ENCODE measurements around the gene MUC7.
A peak's percentile ranks its signal among the peaks of the same experiment; 100 is the strongest.
"Not testable (repeated sequence)": the region's sequence is repeated elsewhere in the genome, so short reads cannot be mapped to it uniquely, and the experiment has no call there.

The MUC7 gene

GRCh38 chr4:70471897-70472296 lies at the start of gene MUC7:
Gene MUC7, plus strand, starts transcription at chr4:70472197. Its CDS starts 1,825 bp downstream, at chr4:70474022.
- DNase-seq (ENCODE audit: low read depth) = no peak

GRCh38 chr4:70425306-70425705 lies 46.7 kb upstream of the MUC7 start:
- DNase-seq (ENCODE audit: low read depth) = no peak

GRCh38 chr4:70426789-70427188 lies 45.2 kb upstream of the MUC7 start:
- DNase-seq (ENCODE audit: low read depth) = no peak

GRCh38 chr4:70437197-70437596 lies 34.8 kb upstream of the MUC7 start:
- no peak for DNase-seq (ENCODE audit: low read depth)

GRCh38 chr4:70442474-70442873 lies 29.5 kb upstream of the MUC7 start:
- DNase-seq (ENCODE audit: low read depth) = no peak

- no peak for DNase-seq (ENCODE audit: low read depth)
Observed at GRCh38 chr4:70443329-70443728, 28.7 kb upstream of the MUC7 start.

GRCh38 chr4:70449220-70449619 lies 22.8 kb upstream of the MUC7 start:
- no peak for DNase-seq (ENCODE audit: low read depth)

GRCh38 chr4:70452946-70453345 lies 19.1 kb upstream of the MUC7 start:
- no peak for DNase-seq (ENCODE audit: low read depth)

GRCh38 chr4:70463335-70463734 lies 8.7 kb upstream of the MUC7 start:
- DNase-seq (ENCODE audit: low read depth) = no peak

- DNase-seq (ENCODE audit: low read depth) = no peak
Observed at GRCh38 chr4:70473679-70474078, 1.7 kb downstream of the MUC7 start.

- no peak for DNase-seq (ENCODE audit: low read depth)
Observed at GRCh38 chr4:70488748-70489147, 16.8 kb downstream of the MUC7 start.

GRCh38 chr4:70496231-70496630 lies 24.2 kb downstream of the MUC7 start:
- no peak for DNase-seq (ENCODE audit: low read depth)

GRCh38 chr4:70501838-70502237 lies 29.8 kb downstream of the MUC7 start:
- not testable (repeated sequence) for DNase-seq (ENCODE audit: low read depth)

- DNase-seq (ENCODE audit: low read depth) = no peak
Observed at GRCh38 chr4:70504733-70505132, 32.7 kb downstream of the MUC7 start.

GRCh38 chr4:70505151-70505748 lies 33.3 kb downstream of the MUC7 start:
- peak; percentile 15 for DNase-seq (ENCODE audit: low read depth)

- no peak for DNase-seq (ENCODE audit: low read depth)
Observed at GRCh38 chr4:70508801-70509200, 36.8 kb downstream of the MUC7 start.

GRCh38 chr4:70511365-70511764 lies 39.4 kb downstream of the MUC7 start:
- no peak for DNase-seq (ENCODE audit: low read depth)

- DNase-seq (ENCODE audit: low read depth) = no peak
Observed at GRCh38 chr4:70515367-70516250, 43.6 kb downstream of the MUC7 start.

GRCh38 chr4:70518269-70518668 lies 46.3 kb downstream of the MUC7 start, which contains the start of gene AMTN:
Gene AMTN, plus strand, starts transcription at chr4:70518569. Its CDS starts 209 bp downstream, at chr4:70518778.
- DNase-seq (ENCODE audit: low read depth) = no peak

- DNase-seq (ENCODE audit: low read depth) = no peak
Observed at GRCh38 chr4:70518716-70519115, 46.7 kb downstream of the MUC7 start.

GRCh38 chr4:70522626-70523025 lies 50.6 kb downstream of the MUC7 start:
- no peak for DNase-seq (ENCODE audit: low read depth)

GRCh38 chr4:70530997-70531396 lies 59.0 kb downstream of the MUC7 start:
- DNase-seq (ENCODE audit: low read depth) = no peak

GRCh38 chr4:70531981-70532380 lies 60.0 kb downstream of the MUC7 start:
- no peak for DNase-seq (ENCODE audit: low read depth)

Data from activated T-cell treated with anti-CD3 and anti-CD28 coated beads for 48 hours (primary cell).